HepG2 (cell line): Measurements from ENCODE around the gene FBLIM1. TPM values are rescaled to one million over a fixed set of nuclear protein-coding genes. Genes with fewer than 3 reads are reported as not detected.

Experiments used
- BRD4 ChIP-seq: sonication (generic); formaldehyde crosslinking; IDR thresholded peaks from 2 replicates; pipeline ENCODE4 v1.4.0; 2020; ENCODE audit warnings: missing genetic modification reagents
- GABPA ChIP-seq, 2 experiments: IDR thresholded peaks; 2 replicates each; pipeline ENCODE4 v1.6.1; 2011 to 2016; ENCODE audit warnings: low read depth in 2 of 2, low read length in 1 of 2, missing biosample characterization in 1 of 2, missing genetic modification characterization in 1 of 2
- HNF4G ChIP-seq, 2 experiments: sonication (generic) in 1 of 2; formaldehyde crosslinking in 1 of 2; IDR thresholded peaks; 2 replicates each; pipeline versions ENCODE4 v1.4.0 to v1.6.1; 2011 to 2020; ENCODE audit warnings: borderline replicate concordance in 2 of 2, low read depth in 2 of 2, mild to moderate bottlenecking in 2 of 2, low read length in 1 of 2, missing genetic modification reagents in 1 of 2, moderate library complexity in 1 of 2
- MEF2D ChIP-seq: sonication (generic); formaldehyde crosslinking; IDR thresholded peaks from 2 replicates; pipeline ENCODE4 v1.5.1; 2020; ENCODE audit warnings: mild to moderate bottlenecking, missing genetic modification reagents
- NFYB ChIP-seq: sonication (generic); formaldehyde crosslinking; IDR thresholded peaks from 2 replicates; pipeline ENCODE4 v1.4.0; 2020; ENCODE audit warnings: missing genetic modification reagents
- ZNF232 ChIP-seq: sonication (generic); formaldehyde crosslinking; IDR thresholded peaks from 2 replicates; pipeline ENCODE4 v1.4.0; 2020; ENCODE audit warnings: missing genetic modification reagents, borderline replicate concordance
- ZNF367 ChIP-seq: sonication (generic); formaldehyde crosslinking; IDR thresholded peaks from 2 replicates; pipeline ENCODE4 v1.4.0; 2020; ENCODE audit warnings: missing genetic modification reagents, borderline replicate concordance
- ZNF775 ChIP-seq: sonication (generic); formaldehyde crosslinking; IDR thresholded peaks from 2 replicates; pipeline ENCODE4 v1.4.0; 2020; ENCODE audit warnings: missing genetic modification reagents, mild to moderate bottlenecking, moderate library complexity, borderline replicate concordance
- polyA plus RNA-seq, 8 experiments: library from polyadenylated mRNA; depleted of rRNA in 3 of 8; stranded (reverse) in 7 of 8; unstranded in 1 of 8; fragments of >200 nt; fragmentation: Illumina TruSeq in 4 of 8; extraction: Trizol in 4 of 8; gene quantifications; 2 replicates each; pipeline versions ENCODE4 v1.2.1 to v1.2.3, GENCODE V29; 2011 to 2016; ENCODE audit warnings: low read depth in 4 of 8, missing spikeins in 1 of 8, mixed read lengths in 1 of 8; ENCODE audit not compliant: insufficient read depth in 1 of 8
- total RNA-seq, 5 experiments: library from RNA; depleted of rRNA; stranded (reverse); fragments of >200 nt; fragmentation: Illumina TruSeq; extraction: Trizol; gene quantifications; 2 replicates each; pipeline ENCODE4 v1.2.3, GENCODE V29; 2016; ENCODE audit warnings: low read depth in 1 of 5
- TF ChIP-seq, protein P1 (sequence below): sonication (generic); formaldehyde crosslinking; IDR thresholded peaks from one replicate; pipeline ENCODE4 v1.5.1; 2020; ENCODE audit warnings: mild to moderate bottlenecking, missing genetic modification reagents; ENCODE audit errors: not compliant biosample characterization
- TF ChIP-seq, protein P2 (sequence below): sonication (generic); formaldehyde crosslinking; IDR thresholded peaks from 2 replicates; pipeline ENCODE4 v1.8.1; 2023; ENCODE audit warnings: mild to moderate bottlenecking, missing genetic modification reagents
- TF ChIP-seq, protein P3 (sequence below): sonication (generic); formaldehyde crosslinking; IDR thresholded peaks from 2 replicates; pipeline ENCODE4 v1.8.0; 2022; ENCODE audit warnings: mild to moderate bottlenecking, missing genetic modification reagents, borderline replicate concordance

The FBLIM1 gene
- total and polyA plus RNA-seq, 2 of the 13 experiments (the other 11 are each of a cell fraction or from before 2014, with no cell fraction given), result 10.6 to 23.0 TPM

DNA sequence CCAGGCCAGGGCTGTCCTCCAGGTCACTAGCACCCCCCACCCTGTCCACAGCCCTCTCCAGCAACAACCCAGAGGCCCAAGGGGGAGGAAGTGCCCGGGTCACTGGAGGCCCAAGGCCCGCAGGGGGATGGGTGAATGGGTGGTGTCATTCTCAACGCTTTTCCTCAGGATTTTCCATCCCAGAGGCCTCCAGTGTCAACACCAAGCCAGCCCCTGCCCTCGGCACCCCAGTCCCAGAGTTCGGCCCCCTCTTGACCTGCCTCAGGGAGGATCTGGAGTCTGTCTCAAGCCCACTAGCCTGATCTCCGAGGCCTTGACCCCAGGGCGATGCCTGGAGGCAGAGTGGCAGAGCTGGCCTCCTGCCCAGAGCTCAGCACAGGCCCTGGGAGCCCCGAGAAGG lies 11.2 kb upstream of the FBLIM1 start (continued):
- TF ChIP-seq, protein P1, sequence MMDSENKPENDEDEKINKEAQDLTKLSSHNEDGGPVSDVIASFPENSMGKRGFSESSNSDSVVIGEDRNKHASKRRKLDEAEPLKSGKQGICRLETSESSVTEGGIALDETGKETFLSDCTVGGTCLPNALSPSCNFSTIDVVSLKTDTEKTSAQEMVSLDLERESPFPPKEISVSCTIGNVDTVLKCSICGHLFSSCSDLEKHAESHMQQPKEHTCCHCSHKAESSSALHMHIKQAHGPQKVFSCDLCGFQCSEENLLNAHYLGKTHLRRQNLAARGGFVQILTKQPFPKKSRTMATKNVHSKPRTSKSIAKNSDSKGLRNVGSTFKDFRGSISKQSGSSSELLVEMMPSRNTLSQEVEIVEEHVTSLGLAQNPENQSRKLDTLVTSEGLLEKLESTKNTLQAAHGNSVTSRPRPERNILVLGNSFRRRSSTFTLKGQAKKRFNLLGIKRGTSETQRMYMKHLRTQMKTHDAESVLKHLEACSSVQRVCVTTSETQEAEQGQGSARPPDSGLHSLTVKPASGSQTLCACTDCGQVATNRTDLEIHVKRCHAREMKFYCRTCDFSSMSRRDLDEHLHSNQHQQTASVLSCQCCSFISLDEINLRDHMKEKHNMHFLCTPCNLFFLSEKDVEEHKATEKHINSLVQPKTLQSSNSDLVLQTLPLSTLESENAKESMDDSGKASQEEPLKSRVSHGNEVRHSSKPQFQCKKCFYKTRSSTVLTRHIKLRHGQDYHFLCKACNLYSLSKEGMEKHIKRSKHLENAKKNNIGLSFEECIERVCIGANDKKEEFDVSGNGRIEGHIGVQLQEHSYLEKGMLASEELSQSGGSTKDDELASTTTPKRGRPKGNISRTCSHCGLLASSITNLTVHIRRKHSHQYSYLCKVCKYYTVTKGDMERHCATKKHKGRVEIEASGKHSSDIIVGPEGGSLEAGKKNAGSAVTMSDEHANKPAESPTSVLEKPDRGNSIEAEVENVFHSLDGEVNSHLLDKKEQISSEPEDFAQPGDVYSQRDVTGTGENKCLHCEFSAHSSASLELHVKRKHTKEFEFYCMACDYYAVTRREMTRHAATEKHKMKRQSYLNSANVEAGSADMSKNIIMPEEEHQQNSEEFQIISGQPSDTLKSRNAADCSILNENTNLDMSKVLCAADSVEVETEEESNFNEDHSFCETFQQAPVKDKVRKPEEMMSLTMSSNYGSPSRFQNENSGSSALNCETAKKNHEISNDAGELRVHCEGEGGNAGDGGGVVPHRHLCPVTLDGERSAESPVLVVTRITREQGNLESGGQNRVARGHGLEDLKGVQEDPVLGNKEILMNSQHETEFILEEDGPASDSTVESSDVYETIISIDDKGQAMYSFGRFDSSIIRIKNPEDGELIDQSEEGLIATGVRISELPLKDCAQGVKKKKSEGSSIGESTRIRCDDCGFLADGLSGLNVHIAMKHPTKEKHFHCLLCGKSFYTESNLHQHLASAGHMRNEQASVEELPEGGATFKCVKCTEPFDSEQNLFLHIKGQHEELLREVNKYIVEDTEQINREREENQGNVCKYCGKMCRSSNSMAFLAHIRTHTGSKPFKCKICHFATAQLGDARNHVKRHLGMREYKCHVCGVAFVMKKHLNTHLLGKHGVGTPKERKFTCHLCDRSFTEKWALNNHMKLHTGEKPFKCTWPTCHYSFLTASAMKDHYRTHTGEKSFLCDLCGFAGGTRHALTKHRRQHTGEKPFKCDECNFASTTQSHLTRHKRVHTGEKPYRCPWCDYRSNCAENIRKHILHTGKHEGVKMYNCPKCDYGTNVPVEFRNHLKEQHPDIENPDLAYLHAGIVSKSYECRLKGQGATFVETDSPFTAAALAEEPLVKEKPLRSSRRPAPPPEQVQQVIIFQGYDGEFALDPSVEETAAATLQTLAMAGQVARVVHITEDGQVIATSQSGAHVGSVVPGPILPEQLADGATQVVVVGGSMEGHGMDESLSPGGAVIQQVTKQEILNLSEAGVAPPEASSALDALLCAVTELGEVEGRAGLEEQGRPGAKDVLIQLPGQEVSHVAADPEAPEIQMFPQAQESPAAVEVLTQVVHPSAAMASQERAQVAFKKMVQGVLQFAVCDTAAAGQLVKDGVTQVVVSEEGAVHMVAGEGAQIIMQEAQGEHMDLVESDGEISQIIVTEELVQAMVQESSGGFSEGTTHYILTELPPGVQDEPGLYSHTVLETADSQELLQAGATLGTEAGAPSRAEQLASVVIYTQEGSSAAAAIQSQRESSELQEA (CRISPR knock-in tag), result no peak
- TF ChIP-seq, protein P2, sequence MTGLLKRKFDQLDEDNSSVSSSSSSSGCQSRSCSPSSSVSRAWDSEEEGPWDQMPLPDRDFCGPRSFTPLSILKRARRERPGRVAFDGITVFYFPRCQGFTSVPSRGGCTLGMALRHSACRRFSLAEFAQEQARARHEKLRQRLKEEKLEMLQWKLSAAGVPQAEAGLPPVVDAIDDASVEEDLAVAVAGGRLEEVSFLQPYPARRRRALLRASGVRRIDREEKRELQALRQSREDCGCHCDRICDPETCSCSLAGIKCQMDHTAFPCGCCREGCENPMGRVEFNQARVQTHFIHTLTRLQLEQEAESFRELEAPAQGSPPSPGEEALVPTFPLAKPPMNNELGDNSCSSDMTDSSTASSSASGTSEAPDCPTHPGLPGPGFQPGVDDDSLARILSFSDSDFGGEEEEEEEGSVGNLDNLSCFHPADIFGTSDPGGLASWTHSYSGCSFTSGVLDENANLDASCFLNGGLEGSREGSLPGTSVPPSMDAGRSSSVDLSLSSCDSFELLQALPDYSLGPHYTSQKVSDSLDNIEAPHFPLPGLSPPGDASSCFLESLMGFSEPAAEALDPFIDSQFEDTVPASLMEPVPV (CRISPR knock-in tag), result no peak
- TF ChIP-seq NFYB (CRISPR knock-in tag) (no peak), GABPA (IDR thresholded peaks at IDR 0.05; ENCODE audit: low read depth, low read length) (no peak), GABPA (CRISPR knock-in tag; IDR thresholded peaks at IDR 0.05; ENCODE audit: low read depth) (no peak), ZNF775 (CRISPR knock-in tag) (no peak), MEF2D (CRISPR knock-in tag) (peak; percentile 17; the same call in 1 of the 2 replicates), BRD4 (CRISPR knock-in tag) (no peak), HNF4G (IDR thresholded peaks at IDR 0.05; ENCODE audit: borderline replicate concordance, low read depth, low read length) (no peak), HNF4G (CRISPR knock-in tag; IDR thresholded peaks at IDR 0.05; ENCODE audit: borderline replicate concordance, low read depth) (no peak), ZNF367 (no peak), ZNF232 (CRISPR knock-in tag) (no peak)
- TF ChIP-seq, protein P3, sequence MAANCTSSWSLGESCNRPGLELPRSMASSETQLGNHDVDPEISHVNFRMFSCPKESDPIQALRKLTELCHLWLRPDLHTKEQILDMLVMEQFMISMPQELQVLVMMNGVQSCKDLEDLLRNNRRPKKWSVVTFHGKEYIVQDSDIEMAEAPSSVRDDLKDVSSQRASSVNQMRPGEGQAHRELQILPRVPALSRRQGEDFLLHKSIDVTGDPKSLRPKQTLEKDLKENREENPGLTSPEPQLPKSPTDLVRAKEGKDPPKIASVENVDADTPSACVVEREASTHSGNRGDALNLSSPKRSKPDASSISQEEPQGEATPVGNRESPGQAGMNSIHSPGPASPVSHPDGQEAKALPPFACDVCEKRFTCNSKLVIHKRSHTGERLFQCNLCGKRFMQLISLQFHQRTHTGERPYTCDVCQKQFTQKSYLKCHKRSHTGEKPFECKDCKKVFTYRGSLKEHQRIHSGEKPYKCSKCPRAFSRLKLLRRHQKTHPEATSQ (CRISPR knock-in tag), result no peak
